HG03432 (cell line): ENCODE data around the gene IGFL2.
"Not testable (repeated sequence)": the region's sequence is repeated elsewhere in the genome, so short reads cannot be mapped to it uniquely, and the experiment has no call there.

Source experiments
- ATAC-seq: cut with Tn5 transposase; IDR thresholded peaks from one replicate; pipeline ENCODE4 v1.9.1; 2021; ENCODE audit warnings: mild to moderate bottlenecking, moderate library complexity; ENCODE audit not compliant: unreplicated experiment

The IGFL2 gene

GRCh38 chr19:46206682-46207081 is 58.6 kb downstream of the IGFL2 start:
- ATAC-seq, result no peak

GRCh38 chr19:46207858-46208257 is 59.8 kb downstream of the IGFL2 start:
- ATAC-seq, result not testable (repeated sequence)

GRCh38 chr19:46209051-46209450 is 61.0 kb downstream of the IGFL2 start:
- ATAC-seq, result no peak

- ATAC-seq, result no peak
Measured at GRCh38 chr19:46209472-46209871, 61.4 kb downstream of the IGFL2 start.

- no peak for ATAC-seq
Measured at GRCh38 chr19:46210669-46211068, 62.6 kb downstream of the IGFL2 start.
